Endothelial cell of hepatic sinusoid (primary cell): ENCODE results near the gene COL23A1.
"Not testable (repeated sequence)": the region's sequence is repeated elsewhere in the genome, so short reads cannot be mapped to it uniquely, and the experiment has no call there.

Experiments
- in situ Hi-C: cut with HindIII; loops from 2 replicates; pipeline ENCODE4 v1.10.0; 2017; ENCODE audit warnings: low sequenced_read_pairs

The COL23A1 gene

GRCh38 chr5:178239626-178240301 is 350.4 kb downstream of the COL23A1 start:
- in situ Hi-C loops = not testable (repeated sequence)

- in situ Hi-C loops = no loop called here
Observed at GRCh38 chr5:178238711-178239592, 351.2 kb downstream of the COL23A1 start.

GRCh38 chr5:178238313-178238635 is 351.9 kb downstream of the COL23A1 start:
- in situ Hi-C loops = no loop called here

GRCh38 chr5:178237431-178238312 is 352.5 kb downstream of the COL23A1 start:
- in situ Hi-C loops = no loop called here

GRCh38 chr5:178236679-178237078 is 353.5 kb downstream of the COL23A1 start:
- in situ Hi-C loops = no loop called here

GRCh38 chr5:178236126-178236525 is 354.1 kb downstream of the COL23A1 start:
- in situ Hi-C loops = no loop called here

DNA sequence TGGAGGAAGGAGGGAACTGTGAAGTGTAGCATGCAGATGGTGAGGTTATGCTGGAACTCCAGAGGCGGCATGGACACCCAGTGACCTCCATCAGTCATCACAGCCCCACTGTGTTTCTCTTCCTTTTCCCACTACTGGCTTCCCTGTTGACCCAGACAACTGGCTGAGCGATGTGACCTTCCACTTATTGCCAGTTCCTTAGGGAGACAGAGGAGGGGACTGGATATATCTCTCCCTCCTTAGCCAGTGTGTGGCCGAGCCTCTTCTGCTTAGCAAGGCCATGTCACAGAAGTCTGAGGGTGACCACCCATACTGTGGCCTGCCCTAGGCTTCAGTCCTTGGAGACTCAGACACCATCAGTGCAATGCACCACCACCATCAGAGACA is 354.6 kb downstream of the COL23A1 start:
- in situ Hi-C loops = no loop called here

DNA sequence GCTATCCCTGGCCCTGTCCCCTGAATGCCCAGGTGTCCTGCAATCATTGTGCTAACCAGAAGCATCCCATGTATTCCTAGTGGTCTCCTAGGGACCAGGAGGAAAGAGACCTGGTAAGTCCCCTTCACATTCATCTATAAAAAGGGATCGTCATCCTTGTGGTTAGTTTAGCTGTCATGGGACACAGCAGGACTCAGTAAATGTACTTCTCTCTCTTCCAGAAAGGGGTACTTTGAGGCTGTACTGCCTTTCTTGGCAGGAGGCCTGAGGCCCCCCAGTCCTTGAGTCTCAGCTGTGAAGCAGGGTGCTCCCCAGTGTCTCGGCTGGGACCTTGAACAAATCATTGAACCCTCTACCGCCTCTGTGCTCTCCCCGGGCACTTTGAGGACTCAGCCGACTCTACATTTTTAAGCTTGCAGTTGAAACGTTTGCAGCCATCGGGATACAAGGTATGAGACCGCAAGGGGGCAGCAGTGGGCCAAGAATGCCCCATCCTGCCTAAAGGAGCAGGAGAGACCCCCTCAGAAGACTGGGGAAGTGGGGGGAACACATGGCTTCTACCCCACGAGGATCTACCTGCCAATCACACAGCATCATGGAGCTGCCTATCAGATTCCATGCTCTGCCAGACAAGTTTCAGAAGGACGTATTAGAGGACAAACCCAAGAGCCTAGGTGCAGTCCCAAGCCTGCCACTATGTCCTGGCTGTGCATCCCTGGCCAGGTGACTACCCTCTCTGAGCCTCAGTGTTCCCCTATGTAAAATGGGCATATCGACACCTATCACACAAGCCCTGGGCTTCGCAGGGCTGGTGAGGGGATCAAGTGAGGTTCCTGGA is 355.2 kb downstream of the COL23A1 start:
- in situ Hi-C loops = no loop called here

- in situ Hi-C loops = no loop called here
Observed at GRCh38 chr5:178234121-178234749, 356.0 kb downstream of the COL23A1 start.

- in situ Hi-C loops = no loop called here
Observed at GRCh38 chr5:178232920-178233429, 357.2 kb downstream of the COL23A1 start.

- in situ Hi-C loops = no loop called here
Observed at GRCh38 chr5:178232124-178232919, 357.9 kb downstream of the COL23A1 start, which contains the start of gene PHYKPL. PHYKPL (minus strand) TSS chr5:178232802; CDS start chr5:178232550, 252 bp downstream.

GRCh38 chr5:178231539-178232123 is 358.6 kb downstream of the COL23A1 start:
- in situ Hi-C loops = no loop called here

DNA sequence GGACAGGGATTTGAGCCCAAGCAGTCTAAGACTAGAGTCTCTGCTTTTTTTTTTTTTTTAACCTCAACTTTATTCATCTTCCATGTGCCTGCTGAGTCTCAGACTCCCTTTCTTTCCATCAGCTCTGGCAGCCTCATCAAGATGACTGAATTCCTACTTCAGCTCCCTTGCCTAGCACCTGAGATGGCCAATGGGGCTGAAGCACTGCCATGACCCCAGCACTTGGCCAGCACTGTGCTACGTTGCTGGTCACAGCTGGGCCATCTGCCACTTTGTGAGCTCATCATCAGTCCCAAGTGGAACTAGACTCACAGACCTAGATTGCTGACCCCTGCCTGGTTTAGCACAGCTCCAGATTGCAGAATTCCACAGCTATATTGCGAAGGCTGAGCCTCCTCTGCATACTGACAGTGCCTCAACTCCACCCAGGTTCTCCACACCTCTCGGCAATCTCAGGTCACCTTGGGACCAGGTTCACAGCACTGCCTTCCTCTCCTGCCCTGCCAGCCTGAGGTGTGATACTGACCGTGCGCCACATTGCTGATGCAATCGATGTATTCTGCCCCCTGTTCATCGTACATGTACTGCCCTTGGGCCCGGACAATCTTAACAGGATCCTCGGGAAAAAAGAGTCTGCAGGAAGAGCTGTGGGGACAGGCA is 359.2 kb downstream of the COL23A1 start:
- in situ Hi-C loops = no loop called here

DNA sequence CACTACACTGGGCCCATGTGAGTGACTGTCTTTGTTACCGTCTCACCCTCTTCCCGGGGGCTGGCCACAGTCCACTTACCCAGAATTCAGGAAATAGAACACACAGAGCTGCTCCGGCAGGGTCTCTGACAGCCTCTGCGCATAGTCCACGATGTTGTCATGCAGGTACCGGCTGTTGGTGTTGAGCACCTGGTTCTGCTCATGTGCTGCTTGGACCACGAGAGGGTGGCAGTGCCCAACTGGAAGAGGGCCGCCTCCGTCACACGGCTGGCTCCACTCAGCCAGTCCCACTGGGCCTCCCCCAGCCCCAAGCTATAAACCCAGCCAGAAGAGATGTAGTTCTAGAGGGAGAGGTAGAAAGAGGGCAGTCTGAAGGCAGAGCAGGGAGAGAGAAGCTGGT is 360.3 kb downstream of the COL23A1 start:
- in situ Hi-C loops = no loop called here

- in situ Hi-C loops = not testable (repeated sequence)
Observed at GRCh38 chr5:178229111-178229510, 361.1 kb downstream of the COL23A1 start.

GRCh38 chr5:178228609-178229008 is 361.6 kb downstream of the COL23A1 start:
- in situ Hi-C loops = no loop called here

GRCh38 chr5:178227929-178228328 is 362.3 kb downstream of the COL23A1 start:
- in situ Hi-C loops = no loop called here

DNA sequence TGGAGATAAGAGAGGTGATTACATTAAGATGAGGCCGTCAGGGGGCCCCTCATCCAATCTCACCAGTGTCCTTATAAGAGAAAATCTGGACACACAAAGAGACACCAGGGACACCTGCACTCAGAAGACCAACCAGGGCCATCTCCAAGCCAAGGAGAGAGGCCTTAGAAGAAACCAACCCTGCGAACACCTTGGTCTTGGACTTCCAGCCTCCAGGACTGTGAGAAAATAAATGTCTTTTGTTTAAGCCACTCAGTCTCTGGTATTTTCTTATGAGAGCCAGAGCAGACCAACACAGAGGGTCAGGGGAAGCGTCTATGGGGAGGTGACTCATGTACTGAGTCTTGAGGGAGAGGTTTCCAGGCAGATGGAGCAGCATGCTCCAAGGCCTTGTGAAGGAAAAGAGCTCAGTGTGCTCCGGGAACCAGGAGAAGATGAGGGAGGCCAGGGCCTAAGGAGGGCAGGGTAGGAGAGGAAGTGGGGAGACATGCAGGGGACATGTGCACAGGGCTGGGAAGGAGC is 363.0 kb downstream of the COL23A1 start:
- in situ Hi-C loops = no loop called here
